OCI-LY1 (cell line): Measurements from ENCODE around the gene HS3ST2.

ENCODE experiments used
- H2AFZ ChIP-seq: fragments of 200-600 bp; sonication (generic), shearing (Covaris generic); 2 replicates; pipeline ENCODE4 v1.6.0; 2014; ENCODE audit warnings: antibody characterized with exemption, mild to moderate bottlenecking, low read length
- H3F3A ChIP-seq: fragments of 200-600 bp; sonication (generic), shearing (Covaris generic); 2 replicates; pipeline ENCODE4 v1.6.0; 2014; ENCODE audit warnings: mild to moderate bottlenecking, antibody characterized with exemption, low read length, moderate library complexity; ENCODE audit not compliant: insufficient read depth
- H3K27ac ChIP-seq: fragments of 200-600 bp; sonication (generic); 2 replicates; pipeline ENCODE4 v1.5.1; 2014; ENCODE audit warnings: low read length, mixed run types, mild to moderate bottlenecking, low read depth; ENCODE audit not compliant: poor library complexity, severe bottlenecking
- H3K27me3 ChIP-seq: fragments of 200-600 bp; sonication (generic); 2 replicates; pipeline ENCODE4 v1.6.0; 2014; ENCODE audit warnings: antibody characterized with exemption, mild to moderate bottlenecking, low read length, moderate library complexity; ENCODE audit not compliant: insufficient read depth
- H3K36me3 ChIP-seq: fragments of 200-600 bp; sonication (generic); 2 replicates; pipeline ENCODE4 v1.6.1; 2014; ENCODE audit warnings: mild to moderate bottlenecking, antibody characterized with exemption, low read length, moderate library complexity, mixed read lengths; ENCODE audit not compliant: insufficient read depth
- H3K4me1 ChIP-seq: fragments of 200-600 bp; sonication (generic); 2 replicates; pipeline ENCODE4 v1.5.1; 2014; ENCODE audit warnings: mild to moderate bottlenecking, low read length, moderate library complexity; ENCODE audit not compliant: insufficient read depth, severe bottlenecking
- H3K4me2 ChIP-seq: fragments of 200-600 bp; sonication (generic), shearing (Covaris generic); 2 replicates; pipeline ENCODE4 v1.6.1; 2014; ENCODE audit warnings: low read length
- H3K4me3 ChIP-seq: fragments of 200-600 bp; sonication (generic); 2 replicates; pipeline ENCODE4 v1.5.1; 2014; ENCODE audit warnings: low read length, low read depth, mild to moderate bottlenecking, mixed read lengths; ENCODE audit not compliant: poor library complexity, severe bottlenecking
- H3K79me2 ChIP-seq: fragments of 200-600 bp; shearing (Covaris generic); 2 replicates; pipeline ENCODE4 v1.6.1; 2016; ENCODE audit warnings: mixed run types, low read length, mixed read lengths; ENCODE audit not compliant: insufficient read depth
- H3K9ac ChIP-seq: fragments of 200-600 bp; sonication (generic), shearing (Covaris generic); 2 replicates; pipeline ENCODE4 v1.6.1; 2014; ENCODE audit warnings: mild to moderate bottlenecking, low read length, mixed read lengths
- H3K9me2 ChIP-seq: fragments of 200-600 bp; sonication (generic), shearing (Covaris generic); 2 replicates; pipeline ENCODE4 v1.6.1; 2014; ENCODE audit warnings: low read depth, mild to moderate bottlenecking, low read length, mixed read lengths
- H3K9me3 ChIP-seq: fragments of 200-600 bp; shearing (Covaris generic); 2 replicates; pipeline ENCODE4 v1.6.1; 2014; ENCODE audit warnings: low read length, mixed read lengths
- H4K20me1 ChIP-seq: fragments of 200-600 bp; sonication (generic), shearing (Covaris generic); 2 replicates; pipeline ENCODE4 v1.6.0; 2016; ENCODE audit warnings: mild to moderate bottlenecking, low read length; ENCODE audit not compliant: insufficient read depth
- CTCF ChIP-seq: fragments of 200-600 bp; sonication (generic), shearing (Covaris generic); IDR thresholded peaks from 2 replicates; pipeline ENCODE4 v1.5.1; 2017; ENCODE audit warnings: mild to moderate bottlenecking, antibody characterized with exemption, low read length, moderate library complexity, mixed read lengths
- EZH2 ChIP-seq: fragments of 200-600 bp; sonication (generic), shearing (Covaris generic); IDR thresholded peaks from 2 replicates; pipeline ENCODE4 v1.8.0; 2017; ENCODE audit warnings: borderline replicate concordance, mixed run types, mild to moderate bottlenecking, antibody characterized with exemption, low read length, moderate library complexity, mixed read lengths

HS3ST2 gene

GRCh38 chr16:22887445-22887844 is 73.5 kb downstream of the HS3ST2 start:
- no peaks in the 10 kb centered on the region for H4K20me1 ChIP-seq
- no peaks in the 10 kb centered on the region for H3K79me2 ChIP-seq
- no peaks in the 10 kb centered on the region for H3K4me1 ChIP-seq
- H3K36me3 ChIP-seq, result no peaks in the 10 kb centered on the region
- H3K4me3 ChIP-seq, result no peak overlapping the region
- no peak for TF ChIP-seq EZH2
- TF ChIP-seq CTCF, result no peak
- H3K4me2 ChIP-seq, result no peak overlapping the region
- H3K9ac ChIP-seq, result no peak overlapping the region
- no peaks in the 10 kb centered on the region for H3K27me3 ChIP-seq
- no peak overlapping the region for H3K27ac ChIP-seq
- no peaks in the 10 kb centered on the region for H3K9me3 ChIP-seq
- H3K9me2 ChIP-seq, result no peaks in the 10 kb centered on the region
- H2AFZ ChIP-seq, result no peak overlapping the region
- no peaks in the 10 kb centered on the region for H3F3A ChIP-seq

- no peaks in the 10 kb centered on the region for H3K27me3 ChIP-seq
- H3K4me2 ChIP-seq, result no peak overlapping the region
- H3K9me3 ChIP-seq, result no peaks in the 10 kb centered on the region
- H3F3A ChIP-seq, result no peaks in the 10 kb centered on the region
- H3K9me2 ChIP-seq, result no peaks in the 10 kb centered on the region
- no peak overlapping the region for H3K27ac ChIP-seq
- no peaks in the 10 kb centered on the region for H3K36me3 ChIP-seq
- no peaks in the 10 kb centered on the region for H3K4me1 ChIP-seq
- H3K9ac ChIP-seq, result no peak overlapping the region
- H2AFZ ChIP-seq, result no peak overlapping the region
- H4K20me1 ChIP-seq, result no peaks in the 10 kb centered on the region
- no peaks in the 10 kb centered on the region for H3K79me2 ChIP-seq
- TF ChIP-seq EZH2 (no peak), CTCF (no peak)
- no peak overlapping the region for H3K4me3 ChIP-seq
Observed at GRCh38 chr16:22888791-22889190, 74.8 kb downstream of the HS3ST2 start.

GRCh38 chr16:22890976-22891375 is 77.0 kb downstream of the HS3ST2 start:
- Histone ChIP-seq H3K27ac (no peak overlapping the region), H3K9me3 (no peaks in the 10 kb centered on the region), H3K36me3 (no peaks in the 10 kb centered on the region), H3K79me2 (no peaks in the 10 kb centered on the region), H3K4me1 (no peaks in the 10 kb centered on the region), H3K4me2 (no peak overlapping the region), H3F3A (no peaks in the 10 kb centered on the region), H3K27me3 (no peaks in the 10 kb centered on the region), H3K4me3 (no peak overlapping the region), H3K9me2 (no peaks in the 10 kb centered on the region), H3K9ac (no peak overlapping the region), H4K20me1 (no peaks in the 10 kb centered on the region), H2AFZ (no peak overlapping the region)
- TF ChIP-seq CTCF, result no peak
- no peak for TF ChIP-seq EZH2
